Measurements from ENCODE around the gene KRCC1. TPM values are rescaled to one million over a fixed set of nuclear protein-coding genes. Genes with fewer than 3 reads are reported as not detected.

Gene KRCC1
- 14.6 and 15.4 TPM in 2 replicates for total RNA-seq

DNA sequence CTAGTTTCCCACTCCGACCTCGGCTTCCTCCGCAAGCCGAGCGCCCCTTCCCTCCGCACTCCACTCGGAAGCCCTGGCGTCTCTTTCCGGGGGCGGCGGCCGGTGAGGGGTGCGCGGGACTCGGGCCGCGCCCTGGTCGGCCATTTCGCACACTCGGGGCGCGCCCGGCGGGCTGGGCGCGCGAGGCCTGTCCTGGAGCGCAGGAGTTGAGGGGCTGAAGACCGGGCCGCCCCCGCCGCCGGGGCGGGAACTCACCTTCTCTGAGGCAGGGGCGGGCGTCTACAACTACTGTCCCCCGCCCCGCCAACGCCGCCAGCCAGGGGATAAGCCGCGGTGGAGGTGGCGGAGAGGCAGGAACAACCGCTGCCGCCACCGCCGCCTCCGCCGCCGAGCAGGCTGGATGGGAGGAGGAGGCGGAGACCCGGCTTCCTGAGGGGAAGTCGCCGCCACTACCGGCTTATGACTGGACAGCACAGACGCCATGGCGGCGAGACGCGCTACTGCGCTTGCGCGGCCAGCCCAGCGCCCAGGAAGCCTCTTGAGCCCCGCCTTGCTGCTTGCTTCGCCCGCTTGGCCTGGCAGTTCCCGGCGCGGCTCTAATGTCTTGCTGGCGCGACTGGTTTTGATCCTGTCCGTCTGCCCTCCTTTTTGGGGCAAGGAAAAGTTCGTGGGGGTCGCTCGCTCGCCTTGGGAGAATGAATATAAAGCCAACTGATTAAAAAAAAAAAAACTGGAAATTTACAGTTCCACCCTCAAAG is at the start of gene KRCC1:
Gene KRCC1 (minus strand): TSS at position 413 of the 758 bp plus-strand sequence. CDS start 27,220 bp downstream, outside the sequence.

DNA sequence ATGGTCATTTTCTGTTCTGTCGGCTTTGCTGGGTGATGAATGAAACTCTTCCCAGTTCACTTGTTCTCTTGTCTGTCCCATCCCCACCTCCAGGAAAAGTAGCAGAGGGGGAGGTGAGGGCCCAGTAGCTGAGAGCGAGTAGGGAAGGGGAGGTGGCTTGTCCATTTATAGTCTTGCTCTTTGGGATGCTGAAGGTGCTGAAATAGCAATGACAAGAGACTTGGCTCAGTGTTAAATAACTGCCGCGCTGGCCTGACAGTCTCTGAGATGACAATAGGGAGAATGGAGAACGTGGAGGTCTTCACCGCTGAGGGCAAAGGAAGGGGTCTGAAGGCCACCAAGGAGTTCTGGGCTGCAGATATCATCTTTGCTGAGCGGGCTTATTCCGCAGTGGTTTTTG is 12.0 kb upstream of the KRCC1 start, which contains the start of gene SMYD1:
Gene SMYD1 (plus strand): TSS at position 228 of the 400 bp plus-strand sequence. CDS start 40 bp downstream, at position 268.

DNA sequence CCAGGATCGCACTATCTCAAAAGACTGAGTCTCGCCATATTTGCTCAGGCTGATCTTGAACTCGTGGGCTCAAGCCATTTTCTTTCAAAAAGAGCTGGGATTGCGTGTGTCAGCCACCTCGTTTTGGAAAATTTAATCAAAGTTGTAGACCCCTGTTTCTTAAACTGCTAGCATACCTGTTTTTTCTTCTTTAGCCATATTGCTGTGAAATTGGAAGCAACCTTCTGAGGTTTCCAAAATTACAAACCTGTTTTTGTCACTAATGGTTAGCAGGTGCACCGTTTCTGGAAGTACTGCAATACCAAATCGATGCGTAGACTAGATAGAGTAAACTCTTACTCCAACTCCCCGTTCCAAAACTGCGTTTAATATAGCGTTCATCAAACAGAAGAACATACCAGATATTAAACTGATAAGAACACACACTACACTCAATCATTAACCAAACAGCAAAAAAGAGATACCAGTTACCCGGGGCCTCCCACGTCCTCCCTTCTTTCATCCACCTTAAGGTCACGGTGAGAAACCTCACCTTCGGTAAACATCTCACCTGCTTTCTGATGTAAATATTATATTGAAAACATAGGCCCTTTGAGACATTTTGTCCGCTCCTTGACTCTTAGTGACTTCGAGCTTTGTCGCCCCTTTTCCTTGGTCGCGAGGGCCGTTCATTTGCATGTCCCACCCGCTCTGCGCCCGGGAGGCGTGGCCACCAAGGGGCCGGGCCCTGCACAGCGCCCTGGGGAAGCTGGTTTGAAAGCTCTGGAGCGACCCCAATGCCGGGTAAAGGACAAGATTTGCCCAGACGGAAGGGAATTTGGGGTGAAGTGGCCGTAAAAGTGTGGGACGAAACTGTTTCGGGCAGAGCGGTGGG is 39.3 kb downstream of the KRCC1 start, which contains the start of gene RNU2-63P:
Gene RNU2-63P (minus strand): TSS at position 462 of the 874 bp plus-strand sequence.

Other genes with a start within 250 kb of the KRCC1 start
- gene RGPD2, start 230.0 kb downstream of the KRCC1 start, total RNA-seq: 8.8 TPM in 1 of 2 replicates, not detected in the other
- 10.1 and 284 TPM in 2 replicates for gene RNU2-63P, start 39.2 kb downstream of the KRCC1 start, total RNA-seq
- gene SMYD1, start 12.0 kb upstream of the KRCC1 start, total RNA-seq: not detected in 2 replicates
- gene FABP1, start 72.3 kb upstream of the KRCC1 start, total RNA-seq: not detected in 2 replicates
- gene THNSL2, start 114.6 kb upstream of the KRCC1 start, total RNA-seq: 0.09 and 2.4 TPM in 2 replicates